K562 (cell line): ENCODE measurements around the gene THSD8. TPM values are rescaled to one million over a fixed set of nuclear protein-coding genes. Genes with fewer than 3 reads are reported as not detected.

ENCODE experiments used
- BCOR ChIP-seq: fragments of 450-650 bp; IDR thresholded peaks from 2 replicates; pipeline ENCODE4 v1.6.1; 2016
- CBFA2T2 ChIP-seq: fragments of 450-650 bp; conservative IDR thresholded peaks from 2 replicates; pipeline ENCODE4 v1.6.1; 2017; ENCODE audit warnings: mild to moderate bottlenecking
- CXXC5 ChIP-seq: fragments of 250-450 bp; sonication (Bioruptor Pico); IDR thresholded peaks from 2 replicates; pipeline ENCODE4 v1.8.0; 2022; ENCODE audit warnings: inconsistent platforms, mild to moderate bottlenecking, moderate library complexity
- E2F5 ChIP-seq: sonication (generic); formaldehyde crosslinking; IDR thresholded peaks from 2 replicates; pipeline ENCODE4 v1.8.0; 2022; ENCODE audit warnings: mild to moderate bottlenecking, missing genetic modification reagents
- FOXJ2 ChIP-seq: fragments of 200-800 bp; sonication (Bioruptor generic); IDR thresholded peaks from 2 replicates; pipeline ENCODE4 v1.6.1; 2016; ENCODE audit warnings: missing genetic modification characterization, missing compliant biosample characterization
- HDAC6 ChIP-seq: IDR thresholded peaks from 2 replicates; pipeline ENCODE4 v1.6.1; 2012; ENCODE audit warnings: low read depth, mild to moderate bottlenecking, control low read depth, inconsistent platforms, low read length, moderate library complexity
- L3MBTL2 ChIP-seq: fragments of 450-650 bp; IDR thresholded peaks from 2 replicates; pipeline ENCODE4 v1.6.1; 2016; ENCODE audit warnings: mild to moderate bottlenecking, moderate library complexity
- MYC ChIP-seq, 2 experiments: fragments of 250-450 bp in 1 of 2; sonication (Bioruptor Pico) in 1 of 2; IDR thresholded peaks; 2 replicates each; pipeline versions ENCODE4 v1.5.1 to v1.6.1; 2012 to 2021; ENCODE audit warnings: low read depth in 2 of 2, borderline replicate concordance in 1 of 2, improper control_type of control experiment in 1 of 2, low read length in 1 of 2, mild to moderate bottlenecking in 1 of 2, moderate library complexity in 1 of 2
- PML ChIP-seq: IDR thresholded peaks from 2 replicates; pipeline ENCODE4 v1.6.1; 2012; ENCODE audit warnings: low read length, inconsistent platforms
- POLR2A ChIP-seq: fragments of 450-650 bp; conservative IDR thresholded peaks from 2 replicates; pipeline ENCODE4 v1.6.1; 2016
- RBBP5 ChIP-seq: fragments of 200-600 bp; sonication (generic); IDR thresholded peaks from 2 replicates; pipeline ENCODE4 v1.6.1; 2012; ENCODE audit warnings: borderline replicate concordance, mild to moderate bottlenecking, low read length, control low read depth, inconsistent platforms; ENCODE audit not compliant: insufficient read depth, poor library complexity, severe bottlenecking
- RBM15 ChIP-seq: fragments of 200-400 bp; formaldehyde crosslinking; IDR thresholded peaks from 2 replicates; pipeline ENCODE4 v1.6.1; 2018; ENCODE audit warnings: mild to moderate bottlenecking, low read length, moderate library complexity; ENCODE audit not compliant: insufficient read depth
- SMAD4 ChIP-seq: fragments of 250-450 bp; sonication (Bioruptor Pico); conservative IDR thresholded peaks from 2 replicates; pipeline ENCODE4 v1.8.0; 2021; ENCODE audit warnings: inconsistent platforms, mild to moderate bottlenecking, moderate library complexity
- XRCC5 ChIP-seq: fragments of 200-400 bp; formaldehyde crosslinking; IDR thresholded peaks from 2 replicates; pipeline ENCODE4 v1.6.1; 2017; ENCODE audit warnings: low read depth, mild to moderate bottlenecking, low read length
- ZNF311 ChIP-seq: fragments of 250-450 bp; sonication (Bioruptor Pico); IDR thresholded peaks from 2 replicates; pipeline ENCODE4 v1.4.0; 2020; ENCODE audit warnings: mild to moderate bottlenecking, moderate library complexity
- ZNF586 ChIP-seq: fragments of 450-650 bp; formaldehyde crosslinking; conservative IDR thresholded peaks from 2 replicates; pipeline ENCODE4 v1.4.0; 2020; ENCODE audit warnings: mild to moderate bottlenecking, moderate library complexity
- ZNF639 ChIP-seq, 2 experiments: fragments of 200-800 bp in 1 of 2; sonication (Bioruptor generic) in 1 of 2; sonication (generic) in 1 of 2; formaldehyde crosslinking in 1 of 2; IDR thresholded peaks in 1 of 2; conservative IDR thresholded peaks in 1 of 2; 2 replicates each; pipeline versions ENCODE4 v1.5.0 to v1.6.1; 2016 to 2020; ENCODE audit warnings: missing compliant biosample characterization in 1 of 2, missing genetic modification characterization in 1 of 2, missing genetic modification reagents in 1 of 2
- polyA plus RNA-seq, 8 experiments: library from polyadenylated mRNA; depleted of rRNA in 4 of 8; stranded (reverse) in 5 of 8; unstranded in 3 of 8; fragments of >200 nt; fragmentation: Nextera tagmentation in 2 of 8; fragmentation: Illumina TruSeq in 1 of 8; extraction: Ambion mirVana in 2 of 8; extraction: Trizol in 1 of 8; gene quantifications; 2 replicates each; pipeline versions ENCODE4 v1.2.1 to v1.2.3, GENCODE V29; 2011 to 2014; ENCODE audit warnings: inconsistent platforms in 1 of 8, missing spikeins in 1 of 8
- total RNA-seq, 7 experiments: library from RNA; depleted of rRNA in 6 of 7; stranded (reverse); fragments of >200 nt in 6 of 7; fragmentation: Illumina TruSeq in 2 of 7; extraction: Trizol in 2 of 7; gene quantifications; 2 replicates each; pipeline versions ENCODE4 v1.2.1 to v1.2.3, GENCODE V29; 2011 to 2021; ENCODE audit warnings: low replicate concordance in 1 of 7
- TF ChIP-seq, protein P1 (sequence below): fragments of 200-400 bp; formaldehyde crosslinking; IDR thresholded peaks from 2 replicates; pipeline ENCODE4 v1.6.1; 2017; ENCODE audit warnings: mild to moderate bottlenecking, low read depth, low read length, moderate library complexity
- TF ChIP-seq, protein P2 (sequence below), 2 experiments: IDR thresholded peaks in 1 of 2; conservative IDR thresholded peaks in 1 of 2; 2 replicates each; pipeline ENCODE4 v1.6.1; 2016; ENCODE audit warnings: low read depth in 2 of 2, mild to moderate bottlenecking in 1 of 2, missing compliant biosample characterization in 1 of 2, missing genetic modification characterization in 1 of 2, moderate library complexity in 1 of 2

The THSD8 gene
- total and polyA plus RNA-seq, 9 of the 15 experiments (the other 6 are each of a cell fraction or from before 2014, with no cell fraction given) = 8.4 to 42.4 (median 19.9) TPM; not detected in 2

GRCh38 chr19:12782424-12783290 is 19.2 kb upstream of the THSD8 start (continued):
- TF ChIP-seq ZNF639 (CRISPR knock-in tag; conservative IDR thresholded peaks at IDR 0.05 in 1 of 2, IDR thresholded peaks at IDR 0.05 in 1 of 2) = peak in 1 of 2 experiments; percentile 85; a peak in 2 of 4 replicates
- 0 out of 2 replicates have a peak, but pooled peaks have one; percentile 35 for TF ChIP-seq POLR2A
- TF ChIP-seq XRCC5 = peak; percentile 71; the same call in 1 of the 2 replicates
- peak; percentile 76 for TF ChIP-seq MYC (IDR thresholded peaks at IDR 0.05; ENCODE audit: low read depth, low read length)
- TF ChIP-seq MYC (CRISPR knock-in tag; IDR thresholded peaks at IDR 0.05; ENCODE audit: borderline replicate concordance, low read depth) = no peak
- TF ChIP-seq CXXC5 = peak; percentile 99
- TF ChIP-seq, protein P1, sequence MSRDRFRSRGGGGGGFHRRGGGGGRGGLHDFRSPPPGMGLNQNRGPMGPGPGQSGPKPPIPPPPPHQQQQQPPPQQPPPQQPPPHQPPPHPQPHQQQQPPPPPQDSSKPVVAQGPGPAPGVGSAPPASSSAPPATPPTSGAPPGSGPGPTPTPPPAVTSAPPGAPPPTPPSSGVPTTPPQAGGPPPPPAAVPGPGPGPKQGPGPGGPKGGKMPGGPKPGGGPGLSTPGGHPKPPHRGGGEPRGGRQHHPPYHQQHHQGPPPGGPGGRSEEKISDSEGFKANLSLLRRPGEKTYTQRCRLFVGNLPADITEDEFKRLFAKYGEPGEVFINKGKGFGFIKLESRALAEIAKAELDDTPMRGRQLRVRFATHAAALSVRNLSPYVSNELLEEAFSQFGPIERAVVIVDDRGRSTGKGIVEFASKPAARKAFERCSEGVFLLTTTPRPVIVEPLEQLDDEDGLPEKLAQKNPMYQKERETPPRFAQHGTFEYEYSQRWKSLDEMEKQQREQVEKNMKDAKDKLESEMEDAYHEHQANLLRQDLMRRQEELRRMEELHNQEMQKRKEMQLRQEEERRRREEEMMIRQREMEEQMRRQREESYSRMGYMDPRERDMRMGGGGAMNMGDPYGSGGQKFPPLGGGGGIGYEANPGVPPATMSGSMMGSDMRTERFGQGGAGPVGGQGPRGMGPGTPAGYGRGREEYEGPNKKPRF = no peak
- peak; percentile 84 for TF ChIP-seq L3MBTL2
- TF ChIP-seq ZNF311 (CRISPR knock-in tag) = no peak
- TF ChIP-seq PML = no peak
- TF ChIP-seq, protein P2, sequence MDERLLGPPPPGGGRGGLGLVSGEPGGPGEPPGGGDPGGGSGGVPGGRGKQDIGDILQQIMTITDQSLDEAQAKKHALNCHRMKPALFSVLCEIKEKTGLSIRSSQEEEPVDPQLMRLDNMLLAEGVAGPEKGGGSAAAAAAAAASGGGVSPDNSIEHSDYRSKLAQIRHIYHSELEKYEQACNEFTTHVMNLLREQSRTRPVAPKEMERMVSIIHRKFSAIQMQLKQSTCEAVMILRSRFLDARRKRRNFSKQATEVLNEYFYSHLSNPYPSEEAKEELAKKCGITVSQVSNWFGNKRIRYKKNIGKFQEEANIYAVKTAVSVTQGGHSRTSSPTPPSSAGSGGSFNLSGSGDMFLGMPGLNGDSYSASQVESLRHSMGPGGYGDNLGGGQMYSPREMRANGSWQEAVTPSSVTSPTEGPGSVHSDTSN (CRISPR knock-in tag; IDR thresholded peaks at IDR 0.05; ENCODE audit: low read depth) = no peak
- TF ChIP-seq, protein P2 (tag; conservative IDR thresholded peaks at IDR 0.05; ENCODE audit: low read depth) = no peak
- no peak for TF ChIP-seq ZNF586 (CRISPR knock-in tag)
- peak; percentile 75; the same call in 1 of the 2 replicates for TF ChIP-seq E2F5 (CRISPR knock-in tag)
- no peak for TF ChIP-seq HDAC6
- TF ChIP-seq SMAD4 (CRISPR knock-in tag) = peak; percentile 92
- 0 out of 2 replicates have a peak, but pooled peaks have one; percentile 5 for TF ChIP-seq CBFA2T2
- no peak for TF ChIP-seq BCOR
- peak; percentile 64 for TF ChIP-seq RBBP5
- TF ChIP-seq FOXJ2 (tag) = no peak
- no peak for TF ChIP-seq RBM15
